DOHH2 (cell line): ENCODE results near the gene SLC39A11.

Experiments used
- CTCF ChIP-seq: fragments of 200-600 bp; sonication (generic); IDR thresholded peaks from one replicate; pipeline ENCODE4 v1.5.1; 2014; ENCODE audit warnings: antibody characterized with exemption, mild to moderate bottlenecking, low read depth, low read length; ENCODE audit not compliant: poor library complexity, severe bottlenecking
- EZH2phosphoT487 ChIP-seq: fragments of 200-600 bp; sonication (generic); IDR thresholded peaks from 2 replicates; pipeline ENCODE4 v1.6.1; 2017; ENCODE audit warnings: borderline replicate concordance, mild to moderate bottlenecking, antibody characterized with exemption, low read length, moderate library complexity, mixed read lengths

- no peak for TF ChIP-seq CTCF
- no peak for TF ChIP-seq EZH2phosphoT487
These were observed 46.8 kb upstream of the SLC39A11 start for GRCh38 chr17:73139296-73139695.
